Chondrocyte (in vitro differentiated cells): Measurements from ENCODE around the gene HDAC4. TPM values are rescaled to one million over a fixed set of nuclear protein-coding genes. Genes with fewer than 3 reads are reported as not detected.

Experiments used
- DNase-seq: peaks from one replicate; pipeline ENCODE4 v3.0.0; 2021; ENCODE audit warnings: mixed read lengths, low spot score
- H3K27ac Mint-ChIP-seq: one replicate; pipeline ENCODE4 v1.8.0; 2021; ENCODE audit warnings: mild to moderate bottlenecking, moderate library complexity, mixed read lengths; ENCODE audit not compliant: unreplicated experiment
- H3K27me3 Mint-ChIP-seq: 2 replicates; pipeline ENCODE4 v1.8.0; 2021; ENCODE audit warnings: low read depth, mixed read lengths
- H3K36me3 Mint-ChIP-seq: 2 replicates; pipeline ENCODE4 v1.8.0; 2021; ENCODE audit warnings: low read depth, mixed read lengths
- H3K4me1 Mint-ChIP-seq: 2 replicates; pipeline ENCODE4 v1.8.0; 2021; ENCODE audit warnings: low read depth, mild to moderate bottlenecking, mixed read lengths
- H3K4me3 Mint-ChIP-seq: one replicate; pipeline ENCODE4 v1.8.0; 2021; ENCODE audit warnings: mild to moderate bottlenecking, moderate library complexity, mixed read lengths; ENCODE audit not compliant: unreplicated experiment
- H3K9me3 Mint-ChIP-seq: 2 replicates; pipeline ENCODE4 v1.8.0; 2021; ENCODE audit warnings: low read depth, mixed read lengths
- total RNA-seq: library from RNA; stranded (reverse); gene quantifications from 3 replicates; pipeline ENCODE4 v1.2.1, GENCODE V29; 2021
- TF ChIP-seq, protein P1 (sequence below): fragments of 200-600 bp; sonication (generic); IDR thresholded peaks from 2 replicates; pipeline ENCODE4 v1.5.0; 2021; ENCODE audit warnings: antibody characterized with exemption, mild to moderate bottlenecking, moderate library complexity

Gene HDAC4
- total RNA-seq, 1 donor from 2014 or later: 22.3 TPM

DNA sequence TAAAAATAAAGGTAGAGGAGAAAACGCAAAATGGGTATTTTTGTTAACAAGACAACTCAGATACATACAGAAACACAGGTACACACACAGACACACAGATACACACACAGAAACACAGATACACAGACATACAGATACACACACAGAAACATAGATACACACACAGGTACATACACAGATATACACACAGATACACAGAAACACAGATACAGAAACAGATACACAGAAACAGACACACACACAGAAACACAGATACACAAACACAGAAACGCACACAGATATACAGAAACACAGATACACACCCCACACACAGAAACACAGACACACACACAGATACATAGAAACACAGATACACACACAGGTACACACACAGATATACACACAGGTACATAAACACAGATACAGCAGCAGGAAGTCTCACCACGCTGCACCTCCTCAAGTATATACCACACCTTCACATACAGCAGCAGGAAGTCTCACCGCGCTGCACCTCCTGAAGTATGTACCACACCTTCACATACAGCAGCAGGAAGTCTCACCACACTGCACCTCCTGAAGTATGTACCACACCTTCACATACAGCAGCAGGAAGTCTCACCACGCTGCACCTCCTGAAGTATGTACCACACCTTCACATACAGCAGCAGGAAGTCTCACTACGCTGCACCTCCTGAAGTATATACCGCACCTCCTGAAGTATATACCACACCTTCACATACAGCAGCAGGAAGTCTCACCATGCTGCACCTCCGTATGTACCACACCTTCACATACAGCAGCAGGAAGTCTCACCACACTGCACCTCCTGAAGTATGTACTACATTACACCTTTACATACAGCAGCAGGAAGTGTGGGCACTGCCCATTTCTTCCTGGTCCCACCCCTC is 250.5 kb downstream of the HDAC4 start:
- Mint-ChIP-seq H3K36me3 (peaks cover 13% of the 10 kb centered on the region), H3K4me3 (no peak overlapping the region), H3K9me3 (no peaks in the 10 kb centered on the region), H3K27ac (no peak overlapping the region), H3K4me1 (no peaks in the 10 kb centered on the region), H3K27me3 (no peaks in the 10 kb centered on the region)
- DNase-seq: no peak
- TF ChIP-seq, protein P1, sequence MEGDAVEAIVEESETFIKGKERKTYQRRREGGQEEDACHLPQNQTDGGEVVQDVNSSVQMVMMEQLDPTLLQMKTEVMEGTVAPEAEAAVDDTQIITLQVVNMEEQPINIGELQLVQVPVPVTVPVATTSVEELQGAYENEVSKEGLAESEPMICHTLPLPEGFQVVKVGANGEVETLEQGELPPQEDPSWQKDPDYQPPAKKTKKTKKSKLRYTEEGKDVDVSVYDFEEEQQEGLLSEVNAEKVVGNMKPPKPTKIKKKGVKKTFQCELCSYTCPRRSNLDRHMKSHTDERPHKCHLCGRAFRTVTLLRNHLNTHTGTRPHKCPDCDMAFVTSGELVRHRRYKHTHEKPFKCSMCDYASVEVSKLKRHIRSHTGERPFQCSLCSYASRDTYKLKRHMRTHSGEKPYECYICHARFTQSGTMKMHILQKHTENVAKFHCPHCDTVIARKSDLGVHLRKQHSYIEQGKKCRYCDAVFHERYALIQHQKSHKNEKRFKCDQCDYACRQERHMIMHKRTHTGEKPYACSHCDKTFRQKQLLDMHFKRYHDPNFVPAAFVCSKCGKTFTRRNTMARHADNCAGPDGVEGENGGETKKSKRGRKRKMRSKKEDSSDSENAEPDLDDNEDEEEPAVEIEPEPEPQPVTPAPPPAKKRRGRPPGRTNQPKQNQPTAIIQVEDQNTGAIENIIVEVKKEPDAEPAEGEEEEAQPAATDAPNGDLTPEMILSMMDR: no peak

DNA sequence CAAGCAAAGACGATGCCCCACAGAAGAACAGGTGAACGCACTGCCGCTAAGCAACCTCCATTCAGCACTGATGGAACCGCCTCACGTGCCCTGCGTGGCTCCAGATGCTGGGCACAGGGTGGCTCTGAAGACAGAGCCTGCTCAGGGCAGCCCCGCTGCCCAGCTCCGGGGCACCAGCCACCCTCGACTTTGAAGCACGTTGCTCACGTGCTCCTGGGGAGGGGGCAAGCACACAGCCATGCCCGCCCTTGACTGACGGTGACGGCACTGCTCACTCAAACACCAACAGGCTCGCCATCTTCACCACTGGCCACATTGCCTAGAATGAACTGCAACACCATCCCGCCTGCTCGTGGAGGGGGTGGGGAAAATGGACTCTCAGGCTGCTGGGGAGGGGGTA is 251.3 kb downstream of the HDAC4 start:
- TF ChIP-seq, protein P1: no peak
- Mint-ChIP-seq H3K4me3 (no peak overlapping the region), H3K9me3 (no peaks in the 10 kb centered on the region), H3K36me3 (peaks cover 13% of the 10 kb centered on the region), H3K27me3 (no peaks in the 10 kb centered on the region), H3K27ac (no peak overlapping the region), H3K4me1 (no peaks in the 10 kb centered on the region)
- DNase-seq: no peak

GRCh38 chr2:239148495-239149200 is 252.2 kb downstream of the HDAC4 start:
- TF ChIP-seq, protein P1: no peak
- H3K27me3 Mint-ChIP-seq: no peaks in the 10 kb centered on the region
- H3K4me1 Mint-ChIP-seq: no peaks in the 10 kb centered on the region
- no peaks in the 10 kb centered on the region for H3K9me3 Mint-ChIP-seq
- H3K4me3 Mint-ChIP-seq: no peak overlapping the region
- H3K36me3 Mint-ChIP-seq: peaks cover 10% of the 10 kb centered on the region
- peak; percentile 86 for DNase-seq
- H3K27ac Mint-ChIP-seq: no peak overlapping the region

- Mint-ChIP-seq H3K9me3 (no peaks in the 10 kb centered on the region), H3K27ac (no peak overlapping the region), H3K4me1 (no peaks in the 10 kb centered on the region), H3K4me3 (no peak overlapping the region), H3K36me3 (peaks cover 12% of the 10 kb centered on the region), H3K27me3 (no peaks in the 10 kb centered on the region)
- no peak for DNase-seq
- TF ChIP-seq, protein P1: no peak
These were observed 253.4 kb downstream of the HDAC4 start for GRCh38 chr2:239147376-239147775.

GRCh38 chr2:239146741-239147181 is 254.1 kb downstream of the HDAC4 start:
- Mint-ChIP-seq H3K27me3 (no peaks in the 10 kb centered on the region), H3K27ac (no peak overlapping the region), H3K36me3 (peaks cover 11% of the 10 kb centered on the region), H3K4me3 (no peak overlapping the region), H3K9me3 (no peaks in the 10 kb centered on the region), H3K4me1 (no peaks in the 10 kb centered on the region)
- TF ChIP-seq, protein P1: no peak
- DNase-seq: peak; percentile 75
